ENCODE results near the gene MAPK8IP3.

GRCh38 chr16:1744338-1744840 is 38.4 kb downstream of the MAPK8IP3 start:
- TF ChIP-seq, protein P1, sequence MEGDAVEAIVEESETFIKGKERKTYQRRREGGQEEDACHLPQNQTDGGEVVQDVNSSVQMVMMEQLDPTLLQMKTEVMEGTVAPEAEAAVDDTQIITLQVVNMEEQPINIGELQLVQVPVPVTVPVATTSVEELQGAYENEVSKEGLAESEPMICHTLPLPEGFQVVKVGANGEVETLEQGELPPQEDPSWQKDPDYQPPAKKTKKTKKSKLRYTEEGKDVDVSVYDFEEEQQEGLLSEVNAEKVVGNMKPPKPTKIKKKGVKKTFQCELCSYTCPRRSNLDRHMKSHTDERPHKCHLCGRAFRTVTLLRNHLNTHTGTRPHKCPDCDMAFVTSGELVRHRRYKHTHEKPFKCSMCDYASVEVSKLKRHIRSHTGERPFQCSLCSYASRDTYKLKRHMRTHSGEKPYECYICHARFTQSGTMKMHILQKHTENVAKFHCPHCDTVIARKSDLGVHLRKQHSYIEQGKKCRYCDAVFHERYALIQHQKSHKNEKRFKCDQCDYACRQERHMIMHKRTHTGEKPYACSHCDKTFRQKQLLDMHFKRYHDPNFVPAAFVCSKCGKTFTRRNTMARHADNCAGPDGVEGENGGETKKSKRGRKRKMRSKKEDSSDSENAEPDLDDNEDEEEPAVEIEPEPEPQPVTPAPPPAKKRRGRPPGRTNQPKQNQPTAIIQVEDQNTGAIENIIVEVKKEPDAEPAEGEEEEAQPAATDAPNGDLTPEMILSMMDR (IDR thresholded peaks at IDR 0.05), result no peak
- TF ChIP-seq POLR2A (IDR thresholded peaks at IDR 0.05) (no peak), POLR2AphosphoS5 (IDR thresholded peaks at IDR 0.05) (no peak)
